ENCODE measurements around the gene MRS2. TPM values are rescaled to one million over a fixed set of nuclear protein-coding genes. Genes with fewer than 3 reads are reported as not detected.

Gene MRS2
- total RNA-seq, 1 donor from 2014 or later: 49.4 TPM

GRCh38 chr6:24439858-24440539 is 37.3 kb downstream of the MRS2 start:
- Mint-ChIP-seq H3K36me3 (ENCODE audit: insufficient read depth) (peaks cover 4% of the 10 kb centered on the region), H3K4me1 (ENCODE audit: low read depth) (no peaks in the 10 kb centered on the region), H3K9me3 (ENCODE audit: low read depth) (no peaks in the 10 kb centered on the region), H3K4me3 (ENCODE audit: low read depth) (no peak overlapping the region), H3K27ac (peak overlapping the region; percentile 49), H3K27me3 (no peaks in the 10 kb centered on the region)
- no peak for TF ChIP-seq CTCF (IDR thresholded peaks at IDR 0.05; ENCODE audit: unreplicated experiment)
- no peak for DNase-seq (ENCODE audit: low spot score, unreplicated experiment)

- TF ChIP-seq CTCF (IDR thresholded peaks at IDR 0.05; ENCODE audit: unreplicated experiment): no peak
- Mint-ChIP-seq H3K36me3 (ENCODE audit: insufficient read depth) (peaks cover 4% of the 10 kb centered on the region), H3K9me3 (ENCODE audit: low read depth) (no peaks in the 10 kb centered on the region), H3K27me3 (no peaks in the 10 kb centered on the region), H3K4me3 (ENCODE audit: low read depth) (no peak overlapping the region), H3K27ac (no peak overlapping the region), H3K4me1 (ENCODE audit: low read depth) (no peaks in the 10 kb centered on the region)
- no peak for DNase-seq (ENCODE audit: low spot score, unreplicated experiment)
Observed at GRCh38 chr6:24440897-24441598, 38.3 kb downstream of the MRS2 start.

GRCh38 chr6:24441599-24441904 is 38.8 kb downstream of the MRS2 start:
- Mint-ChIP-seq H3K27ac (no peak overlapping the region), H3K27me3 (no peaks in the 10 kb centered on the region), H3K4me1 (ENCODE audit: low read depth) (no peaks in the 10 kb centered on the region), H3K9me3 (ENCODE audit: low read depth) (no peaks in the 10 kb centered on the region), H3K36me3 (ENCODE audit: insufficient read depth) (peaks cover 4% of the 10 kb centered on the region), H3K4me3 (ENCODE audit: low read depth) (no peak overlapping the region)
- DNase-seq (ENCODE audit: low spot score, unreplicated experiment): no peak
- no peak for TF ChIP-seq CTCF (IDR thresholded peaks at IDR 0.05; ENCODE audit: unreplicated experiment)

GRCh38 chr6:24444588-24444987 is 41.9 kb downstream of the MRS2 start:
- H3K9me3 Mint-ChIP-seq (ENCODE audit: low read depth): no peaks in the 10 kb centered on the region
- no peaks in the 10 kb centered on the region for H3K36me3 Mint-ChIP-seq (ENCODE audit: insufficient read depth)
- H3K4me1 Mint-ChIP-seq (ENCODE audit: low read depth): no peaks in the 10 kb centered on the region
- no peak overlapping the region for H3K27ac Mint-ChIP-seq
- no peak for TF ChIP-seq CTCF (IDR thresholded peaks at IDR 0.05; ENCODE audit: unreplicated experiment)
- DNase-seq (ENCODE audit: low spot score, unreplicated experiment): no peak
- H3K27me3 Mint-ChIP-seq: no peaks in the 10 kb centered on the region
- H3K4me3 Mint-ChIP-seq (ENCODE audit: low read depth): no peak overlapping the region

GRCh38 chr6:24445704-24446103 is 43.0 kb downstream of the MRS2 start:
- Mint-ChIP-seq H3K4me3 (ENCODE audit: low read depth) (no peak overlapping the region), H3K4me1 (ENCODE audit: low read depth) (no peaks in the 10 kb centered on the region), H3K36me3 (ENCODE audit: insufficient read depth) (no peaks in the 10 kb centered on the region), H3K9me3 (ENCODE audit: low read depth) (no peaks in the 10 kb centered on the region), H3K27me3 (no peaks in the 10 kb centered on the region), H3K27ac (no peak overlapping the region)
- DNase-seq (ENCODE audit: low spot score, unreplicated experiment): no peak
- no peak for TF ChIP-seq CTCF (IDR thresholded peaks at IDR 0.05; ENCODE audit: unreplicated experiment)
